Measurements from ENCODE around the gene GOLGA6L2.
"Not testable (repeated sequence)": the region's sequence is repeated elsewhere in the genome, so short reads cannot be mapped to it uniquely, and the experiment has no call there.

The GOLGA6L2 gene

DNA sequence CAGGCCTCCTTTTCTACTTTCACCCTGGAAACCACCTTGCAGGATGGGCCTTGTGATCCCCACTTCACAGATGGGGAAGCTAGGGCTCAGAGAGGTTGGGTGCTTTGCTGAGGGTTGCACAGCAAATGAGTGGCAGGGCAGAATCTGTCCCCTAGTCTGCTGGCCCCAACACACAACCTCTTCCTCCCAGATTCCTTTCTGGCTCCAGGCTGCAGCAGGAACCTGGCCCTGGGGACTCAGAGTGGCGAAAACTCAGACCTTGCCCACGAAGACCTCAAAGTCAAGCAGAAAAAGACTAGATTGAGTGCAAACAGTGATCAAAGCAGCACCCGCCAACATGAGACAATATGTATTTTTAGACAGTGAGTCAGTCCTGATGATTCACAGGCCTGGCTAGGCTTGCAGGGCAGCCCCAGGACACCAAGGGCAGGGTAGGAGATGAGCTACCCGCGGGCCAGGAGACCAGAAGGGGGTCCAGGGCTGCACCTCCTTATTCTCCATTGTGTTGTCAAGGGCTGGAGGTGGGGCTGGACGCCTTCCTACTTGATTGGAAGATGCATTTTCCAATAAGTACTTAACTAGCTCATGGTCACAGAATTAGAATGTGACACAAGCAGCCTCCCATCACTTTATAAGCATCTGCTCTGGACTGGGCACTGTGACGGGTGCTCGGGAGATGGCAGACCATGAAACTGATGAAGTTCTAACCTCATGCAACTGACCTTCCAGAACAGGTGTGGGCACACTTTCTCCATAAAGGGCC, 23.9 kb downstream of the GOLGA6L2 start:
- TF ChIP-seq, protein P1, sequence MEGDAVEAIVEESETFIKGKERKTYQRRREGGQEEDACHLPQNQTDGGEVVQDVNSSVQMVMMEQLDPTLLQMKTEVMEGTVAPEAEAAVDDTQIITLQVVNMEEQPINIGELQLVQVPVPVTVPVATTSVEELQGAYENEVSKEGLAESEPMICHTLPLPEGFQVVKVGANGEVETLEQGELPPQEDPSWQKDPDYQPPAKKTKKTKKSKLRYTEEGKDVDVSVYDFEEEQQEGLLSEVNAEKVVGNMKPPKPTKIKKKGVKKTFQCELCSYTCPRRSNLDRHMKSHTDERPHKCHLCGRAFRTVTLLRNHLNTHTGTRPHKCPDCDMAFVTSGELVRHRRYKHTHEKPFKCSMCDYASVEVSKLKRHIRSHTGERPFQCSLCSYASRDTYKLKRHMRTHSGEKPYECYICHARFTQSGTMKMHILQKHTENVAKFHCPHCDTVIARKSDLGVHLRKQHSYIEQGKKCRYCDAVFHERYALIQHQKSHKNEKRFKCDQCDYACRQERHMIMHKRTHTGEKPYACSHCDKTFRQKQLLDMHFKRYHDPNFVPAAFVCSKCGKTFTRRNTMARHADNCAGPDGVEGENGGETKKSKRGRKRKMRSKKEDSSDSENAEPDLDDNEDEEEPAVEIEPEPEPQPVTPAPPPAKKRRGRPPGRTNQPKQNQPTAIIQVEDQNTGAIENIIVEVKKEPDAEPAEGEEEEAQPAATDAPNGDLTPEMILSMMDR (IDR thresholded peaks at IDR 0.05; ENCODE audit: low read depth, low read length), result no peak
- TF ChIP-seq POLR2A (IDR thresholded peaks at IDR 0.05; ENCODE audit: extremely low read depth, insufficient read length) (no peak), MYC (IDR thresholded peaks at IDR 0.05; ENCODE audit: low read depth, low read length) (no peak)
- TF ChIP-seq, protein P2, sequence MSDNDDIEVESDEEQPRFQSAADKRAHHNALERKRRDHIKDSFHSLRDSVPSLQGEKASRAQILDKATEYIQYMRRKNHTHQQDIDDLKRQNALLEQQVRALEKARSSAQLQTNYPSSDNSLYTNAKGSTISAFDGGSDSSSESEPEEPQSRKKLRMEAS (IDR thresholded peaks at IDR 0.05; ENCODE audit: low read depth, low read length), result no peak
- peak; percentile 37 for DNase-seq (ENCODE audit: low read depth)
- H3K4me3 ChIP-seq (ENCODE audit: low read depth, low read length), result no peak overlapping the region

DNA sequence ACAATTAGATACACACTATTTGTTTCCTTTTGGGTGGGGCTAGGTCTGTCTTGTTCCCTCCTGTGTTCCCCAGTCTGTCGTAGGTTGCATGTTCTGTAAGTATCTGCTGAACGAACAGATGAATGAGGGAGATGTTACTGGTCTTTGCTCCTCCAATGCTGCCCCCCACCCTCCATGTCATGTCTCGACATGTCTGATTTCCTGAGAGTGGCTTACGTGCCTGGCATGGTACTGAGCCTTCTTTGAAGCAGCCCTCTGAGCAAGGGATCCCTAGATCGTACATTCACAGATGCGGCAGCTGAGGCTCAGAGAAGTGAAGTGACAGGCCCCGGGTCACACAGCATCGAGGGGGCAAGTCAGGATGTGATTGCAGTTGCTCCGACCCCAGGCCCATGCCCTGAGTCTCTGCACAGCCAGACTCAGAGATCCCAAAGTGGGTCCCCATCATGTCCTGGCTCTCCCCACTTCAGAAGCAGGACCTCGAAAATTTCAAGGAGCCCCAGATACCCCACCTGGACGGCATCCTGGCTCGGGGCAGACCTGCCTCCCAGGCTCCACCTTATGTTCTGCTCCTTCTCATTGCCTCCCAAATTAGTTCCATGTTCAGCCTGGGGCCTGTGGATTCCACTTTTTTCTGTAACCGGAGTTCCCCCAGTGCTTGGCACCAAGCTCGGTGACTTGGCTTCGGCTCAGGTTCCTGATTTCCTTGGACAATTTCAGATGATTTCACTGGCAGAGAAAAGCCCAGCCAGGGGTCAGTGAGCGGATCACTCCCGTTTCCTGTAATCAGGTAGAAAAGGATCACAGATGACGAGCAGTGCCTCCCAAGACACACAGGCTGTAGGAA, 24.7 kb downstream of the GOLGA6L2 start:
- TF ChIP-seq, protein P1 (IDR thresholded peaks at IDR 0.05; ENCODE audit: low read depth, low read length), result no peak
- TF ChIP-seq MYC (IDR thresholded peaks at IDR 0.05; ENCODE audit: low read depth, low read length), result no peak
- TF ChIP-seq, protein P2 (IDR thresholded peaks at IDR 0.05; ENCODE audit: low read depth, low read length), result no peak
- TF ChIP-seq POLR2A (IDR thresholded peaks at IDR 0.05; ENCODE audit: extremely low read depth, insufficient read length), result no peak
- DNase-seq (ENCODE audit: low read depth), result no peak

DNA sequence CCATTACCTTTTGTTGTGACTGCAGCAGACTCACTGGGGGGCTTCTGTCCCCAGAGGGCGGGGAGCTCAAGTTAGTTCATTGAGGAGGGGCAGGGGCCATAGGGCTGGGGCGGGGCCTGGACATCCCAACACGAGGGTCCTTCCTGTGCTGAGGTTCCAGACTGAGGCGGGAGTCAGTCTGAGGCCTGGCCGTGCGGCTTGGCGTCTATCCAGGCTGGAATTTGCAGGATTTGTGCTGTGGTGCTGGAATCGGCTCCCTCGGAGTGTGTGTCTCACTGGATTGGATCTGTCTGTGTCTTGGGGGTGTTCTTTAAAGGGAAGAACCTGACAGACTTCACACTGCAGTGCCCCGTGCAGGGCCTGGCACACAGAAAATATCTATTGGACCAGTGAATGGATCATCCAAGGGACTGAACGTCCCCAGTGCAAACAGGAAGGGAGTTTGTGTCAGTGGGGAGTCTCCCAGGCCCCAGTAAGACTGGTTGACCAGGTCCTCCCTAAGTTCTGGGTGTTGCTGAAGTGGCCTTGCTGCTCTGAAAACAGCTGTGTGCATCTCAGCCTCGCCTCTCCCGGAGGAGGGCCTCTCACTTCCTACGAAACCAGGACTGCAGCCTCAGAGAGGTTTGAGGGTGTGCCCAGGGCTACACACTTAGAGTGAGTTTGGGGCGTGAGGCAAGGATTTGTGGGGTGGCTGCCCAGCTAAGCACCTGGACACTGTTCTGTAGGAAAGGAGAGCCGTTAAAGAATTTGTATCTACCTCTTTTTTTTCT, 26.1 kb downstream of the GOLGA6L2 start:
- peak; percentile 25 for DNase-seq (ENCODE audit: low read depth)
- no peak for TF ChIP-seq MYC (IDR thresholded peaks at IDR 0.05; ENCODE audit: low read depth, low read length)
- no peak overlapping the region for H3K4me3 ChIP-seq (ENCODE audit: low read depth, low read length)

More for the DNA sequence above, 24.7 kb downstream of the GOLGA6L2 start:
- H3K4me3 ChIP-seq (ENCODE audit: low read depth, low read length), result no peak overlapping the region

DNA sequence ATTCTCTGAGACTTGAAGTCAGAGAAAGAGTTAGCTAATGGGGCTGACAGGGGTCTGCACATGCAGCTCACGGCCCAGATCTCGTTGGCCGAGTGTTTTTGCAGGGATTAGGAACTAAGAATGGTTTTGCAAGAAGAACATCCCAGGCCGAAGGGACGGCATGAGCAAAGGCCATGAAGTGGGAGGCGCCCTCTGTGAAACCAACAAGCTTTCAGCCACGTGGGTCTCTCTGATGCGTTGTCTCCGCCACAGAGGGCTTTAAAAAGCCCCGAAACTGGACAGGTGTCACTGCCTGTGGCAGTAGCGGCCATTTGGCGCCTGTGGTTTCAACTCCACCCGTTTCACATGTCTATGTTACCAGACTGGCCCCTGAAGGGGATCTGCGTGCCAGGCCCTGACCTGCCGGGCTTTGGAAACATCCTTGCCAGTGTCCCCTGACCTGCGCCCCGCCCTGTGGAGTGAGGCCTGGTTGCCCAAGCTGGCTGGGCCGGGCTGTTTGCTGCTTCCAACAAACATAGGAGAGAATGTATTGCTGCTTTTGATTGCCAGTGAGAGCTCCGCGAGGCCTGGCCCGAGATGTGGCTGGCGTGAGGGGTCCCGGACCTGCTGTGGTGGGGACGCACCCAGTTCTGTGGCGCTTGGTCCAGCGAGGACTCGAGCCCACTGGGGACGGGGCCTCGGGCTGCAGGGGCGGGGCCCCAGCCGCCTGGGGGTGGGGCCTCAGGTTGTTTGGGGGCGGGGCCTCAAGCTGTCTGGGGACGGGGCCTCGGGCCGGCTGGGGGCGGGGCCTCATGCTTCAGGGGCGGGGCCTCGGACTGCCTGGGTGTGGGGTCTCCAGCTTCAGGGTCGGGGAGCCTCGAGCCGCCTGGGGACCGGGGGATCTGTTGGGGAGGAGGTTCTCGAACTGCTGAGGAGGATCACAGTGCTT, 30.4 kb downstream of the GOLGA6L2 start:
- TF ChIP-seq, protein P1 (IDR thresholded peaks at IDR 0.05; ENCODE audit: low read depth, low read length), result no peak
- TF ChIP-seq POLR2A (IDR thresholded peaks at IDR 0.05; ENCODE audit: extremely low read depth, insufficient read length) (no peak), MYC (IDR thresholded peaks at IDR 0.05; ENCODE audit: low read depth, low read length) (no peak)
- TF ChIP-seq, protein P2 (IDR thresholded peaks at IDR 0.05; ENCODE audit: low read depth, low read length), result no peak
- no peak overlapping the region for H3K4me3 ChIP-seq (ENCODE audit: low read depth, low read length)
- DNase-seq (ENCODE audit: low read depth), result no peak

DNA sequence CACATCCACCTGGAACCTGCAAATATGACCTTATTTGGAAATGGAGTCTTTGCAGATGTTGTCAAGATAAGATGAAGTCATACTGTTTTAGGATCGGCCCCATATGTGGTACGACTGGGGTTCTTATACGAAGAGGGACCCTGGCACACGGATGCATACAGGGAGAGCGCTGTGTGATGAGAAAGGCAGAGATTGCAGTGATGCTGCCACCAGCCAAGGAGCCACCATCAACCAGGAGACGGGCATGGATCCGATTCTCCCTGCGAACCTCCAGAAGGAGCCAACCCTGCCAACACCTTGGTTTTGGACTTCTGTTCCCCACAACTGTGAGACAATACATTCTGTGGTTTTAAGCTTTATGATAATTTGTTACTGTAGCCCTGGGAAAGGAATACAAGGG, 31.2 kb downstream of the GOLGA6L2 start:
- not testable (repeated sequence) for DNase-seq (ENCODE audit: low read depth)

DNA sequence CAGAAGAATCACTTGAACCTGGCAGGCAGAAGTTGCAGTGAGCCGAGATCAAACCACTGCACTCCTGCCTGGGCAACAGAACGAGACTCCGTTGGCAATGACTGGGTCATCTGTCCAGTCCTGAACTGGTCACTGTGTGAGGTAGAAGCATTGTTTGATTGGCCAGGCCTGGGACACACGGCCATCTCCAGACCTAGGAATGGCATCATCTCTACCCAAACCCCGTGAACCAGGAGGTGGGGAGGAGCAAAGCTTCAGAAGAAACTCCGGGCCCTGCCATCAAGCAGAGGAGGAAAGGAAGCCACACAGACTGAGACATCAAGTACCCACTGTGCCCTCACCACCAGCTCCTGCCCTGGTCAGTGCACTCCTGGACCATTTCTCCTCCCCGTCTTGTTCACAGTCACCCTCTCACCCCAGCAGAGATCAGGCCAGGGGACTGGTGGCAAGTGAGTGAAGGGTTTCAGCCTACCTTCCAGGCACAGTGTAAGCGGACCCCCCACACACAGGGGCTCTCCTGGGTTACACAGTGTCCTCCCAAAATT, 31.6 kb downstream of the GOLGA6L2 start:
- TF ChIP-seq POLR2A (IDR thresholded peaks at IDR 0.05; ENCODE audit: extremely low read depth, insufficient read length), result no peak
- TF ChIP-seq, protein P2 (IDR thresholded peaks at IDR 0.05; ENCODE audit: low read depth, low read length), result no peak
- TF ChIP-seq MYC (IDR thresholded peaks at IDR 0.05; ENCODE audit: low read depth, low read length), result no peak
- TF ChIP-seq, protein P1 (IDR thresholded peaks at IDR 0.05; ENCODE audit: low read depth, low read length), result no peak
- no peak for DNase-seq (ENCODE audit: low read depth)
- no peak overlapping the region for H3K4me3 ChIP-seq (ENCODE audit: low read depth, low read length)

More for the DNA sequence above, 31.2 kb downstream of the GOLGA6L2 start:
- not testable (repeated sequence) for H3K4me3 ChIP-seq (ENCODE audit: low read depth, low read length)

DNA sequence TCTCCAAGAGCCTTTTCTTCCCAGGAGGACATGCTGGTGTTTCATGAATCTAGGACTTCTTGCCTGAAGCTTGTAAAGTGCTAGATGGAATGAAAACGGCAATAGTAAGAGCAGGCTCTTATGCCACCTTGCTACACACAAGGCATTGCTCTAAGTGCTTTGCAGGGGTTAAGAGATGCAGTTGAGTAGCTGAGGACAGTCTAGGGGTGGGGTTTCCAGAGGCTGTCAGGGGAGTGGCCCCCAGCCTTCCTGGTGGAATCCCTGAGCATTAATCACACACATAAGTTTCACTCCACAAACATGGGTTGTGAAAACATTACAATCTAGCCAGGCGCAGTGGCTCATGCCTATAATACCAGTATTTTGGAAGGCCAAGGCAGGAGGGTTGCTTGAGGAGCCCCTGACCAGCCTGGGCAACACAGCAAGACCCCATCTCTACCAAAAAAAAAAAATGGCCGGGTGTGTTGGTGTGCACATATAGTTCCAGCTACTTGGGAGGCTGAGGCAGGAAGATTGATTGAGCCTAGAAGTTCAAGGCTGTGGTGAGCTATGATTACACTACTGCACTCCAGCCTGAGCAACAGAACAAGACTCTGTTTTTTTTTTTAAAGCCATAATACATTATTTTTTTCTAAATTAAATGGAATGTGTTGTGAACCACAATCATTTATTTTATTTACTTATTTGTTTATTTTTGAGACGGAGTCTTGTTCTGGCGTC, 34.0 kb downstream of the GOLGA6L2 start:
- not testable (repeated sequence) for H3K4me3 ChIP-seq (ENCODE audit: low read depth, low read length); DNase-seq (ENCODE audit: low read depth)

All from NB4 (cell line).